GM12872 (cell line): Measurements from ENCODE around the gene GRN.

Experiments used
- TF ChIP-seq, protein P1 (sequence below): IDR thresholded peaks from 3 replicates; pipeline ENCODE4 v1.5.1; 2011; ENCODE audit warnings: low read depth, mild to moderate bottlenecking, low read length, moderate library complexity; ENCODE audit not compliant: insufficient read depth

GRN gene

GRCh38 chr17:44376124-44376523 is 31.0 kb downstream of the GRN start:
- TF ChIP-seq, protein P1, sequence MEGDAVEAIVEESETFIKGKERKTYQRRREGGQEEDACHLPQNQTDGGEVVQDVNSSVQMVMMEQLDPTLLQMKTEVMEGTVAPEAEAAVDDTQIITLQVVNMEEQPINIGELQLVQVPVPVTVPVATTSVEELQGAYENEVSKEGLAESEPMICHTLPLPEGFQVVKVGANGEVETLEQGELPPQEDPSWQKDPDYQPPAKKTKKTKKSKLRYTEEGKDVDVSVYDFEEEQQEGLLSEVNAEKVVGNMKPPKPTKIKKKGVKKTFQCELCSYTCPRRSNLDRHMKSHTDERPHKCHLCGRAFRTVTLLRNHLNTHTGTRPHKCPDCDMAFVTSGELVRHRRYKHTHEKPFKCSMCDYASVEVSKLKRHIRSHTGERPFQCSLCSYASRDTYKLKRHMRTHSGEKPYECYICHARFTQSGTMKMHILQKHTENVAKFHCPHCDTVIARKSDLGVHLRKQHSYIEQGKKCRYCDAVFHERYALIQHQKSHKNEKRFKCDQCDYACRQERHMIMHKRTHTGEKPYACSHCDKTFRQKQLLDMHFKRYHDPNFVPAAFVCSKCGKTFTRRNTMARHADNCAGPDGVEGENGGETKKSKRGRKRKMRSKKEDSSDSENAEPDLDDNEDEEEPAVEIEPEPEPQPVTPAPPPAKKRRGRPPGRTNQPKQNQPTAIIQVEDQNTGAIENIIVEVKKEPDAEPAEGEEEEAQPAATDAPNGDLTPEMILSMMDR = peak; percentile 73

- TF ChIP-seq, protein P1 = no peak
Measured at GRCh38 chr17:44376779-44377178, 31.7 kb downstream of the GRN start.

DNA sequence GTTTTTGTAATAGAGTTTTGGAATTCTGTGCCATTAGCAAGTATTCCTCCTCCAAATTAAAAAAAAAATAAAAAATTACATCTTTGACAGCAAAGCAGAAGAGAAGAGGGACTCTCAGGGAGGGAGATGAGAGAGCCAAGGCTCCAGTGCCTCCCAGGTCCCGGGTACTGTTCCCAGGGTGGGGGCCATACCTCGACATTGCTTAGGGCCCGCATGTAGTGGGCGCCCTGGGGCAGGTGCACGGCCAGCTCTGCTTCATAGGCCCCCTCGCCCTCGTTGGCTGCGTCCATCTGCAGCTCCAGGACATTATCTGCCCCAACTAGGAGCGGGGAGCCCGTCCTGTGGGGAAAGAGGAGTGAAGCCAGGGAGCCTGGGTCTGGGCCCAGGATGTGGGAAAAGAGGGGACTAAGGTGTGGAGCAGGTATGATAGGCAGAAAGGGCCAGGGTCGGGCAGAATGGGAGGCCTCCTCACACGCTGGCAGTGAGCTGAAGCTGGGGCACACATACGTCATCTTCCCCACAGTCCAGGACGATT is 33.1 kb downstream of the GRN start:
- TF ChIP-seq, protein P1 = no peak

- TF ChIP-seq, protein P1 = no peak
Measured at GRCh38 chr17:44379887-44380286, 34.8 kb downstream of the GRN start.

- TF ChIP-seq, protein P1 = no peak
Measured at GRCh38 chr17:44380767-44381166, 35.7 kb downstream of the GRN start.

DNA sequence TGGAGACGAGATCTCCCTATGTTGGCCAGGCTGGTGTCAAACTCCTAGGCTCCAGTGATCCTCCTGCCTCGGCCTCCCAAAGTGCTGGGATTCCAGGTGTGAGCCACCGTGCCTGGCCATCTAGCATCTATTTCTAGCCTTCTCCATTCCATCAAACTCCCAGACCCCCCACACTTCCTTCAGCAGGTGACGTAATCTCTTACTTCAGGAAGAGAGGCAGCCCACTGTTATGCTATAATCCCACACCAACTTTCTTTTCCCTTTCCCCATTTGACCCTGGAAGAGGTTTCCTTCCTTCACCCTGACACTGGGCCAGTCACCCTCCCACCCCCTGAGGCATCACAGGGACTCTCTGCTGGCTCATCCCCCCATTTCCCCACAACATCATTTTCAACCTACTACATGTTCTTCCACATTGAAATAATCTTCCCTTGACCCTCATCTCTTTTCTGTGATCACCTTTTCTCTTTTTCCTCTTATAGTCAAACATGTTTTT is 36.8 kb downstream of the GRN start:
- TF ChIP-seq, protein P1 = no peak

- TF ChIP-seq, protein P1 = no peak
Measured at GRCh38 chr17:44382917-44383316, 37.8 kb downstream of the GRN start.

DNA sequence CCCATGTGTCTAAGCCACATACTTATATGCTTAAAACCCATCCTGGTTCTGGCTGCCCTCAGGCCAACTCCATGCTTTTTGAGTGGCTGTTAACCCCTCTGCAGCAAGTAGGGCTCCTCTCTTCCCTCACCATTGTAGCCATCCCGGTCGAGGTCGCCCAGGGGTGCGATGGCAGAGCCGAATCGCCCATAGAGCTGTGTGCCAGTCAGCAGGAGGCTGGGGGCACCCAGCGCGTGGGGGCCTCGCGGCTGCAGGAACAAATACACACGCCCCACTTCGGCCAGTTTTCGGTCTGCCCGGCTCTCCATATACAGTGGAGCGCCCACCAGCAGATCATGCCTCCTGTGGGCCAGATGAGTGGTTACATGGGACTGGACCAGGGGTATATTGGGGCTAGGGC is 38.3 kb downstream of the GRN start:
- TF ChIP-seq, protein P1 = no peak
